ENCODE measurements around the gene ZDHHC8. TPM values are rescaled to one million over a fixed set of nuclear protein-coding genes. Genes with fewer than 3 reads are reported as not detected.

The ZDHHC8 gene
- total and polyA plus RNA-seq, 2 experiments from 2014 or later = 30.3 to 53.4 TPM

GRCh38 chr22:20145206-20145831 is 13.7 kb downstream of the ZDHHC8 start:
- H3K9me3 ChIP-seq (ENCODE audit: low read depth) = no peaks in the 10 kb centered on the region
- no peaks in the 10 kb centered on the region for H3K36me3 ChIP-seq
- DNase-seq (ENCODE audit: low read depth in 1 of 2, low spot score in 1 of 2) = no peak
- H3K27ac ChIP-seq = no peak overlapping the region
- TF ChIP-seq, protein P1, sequence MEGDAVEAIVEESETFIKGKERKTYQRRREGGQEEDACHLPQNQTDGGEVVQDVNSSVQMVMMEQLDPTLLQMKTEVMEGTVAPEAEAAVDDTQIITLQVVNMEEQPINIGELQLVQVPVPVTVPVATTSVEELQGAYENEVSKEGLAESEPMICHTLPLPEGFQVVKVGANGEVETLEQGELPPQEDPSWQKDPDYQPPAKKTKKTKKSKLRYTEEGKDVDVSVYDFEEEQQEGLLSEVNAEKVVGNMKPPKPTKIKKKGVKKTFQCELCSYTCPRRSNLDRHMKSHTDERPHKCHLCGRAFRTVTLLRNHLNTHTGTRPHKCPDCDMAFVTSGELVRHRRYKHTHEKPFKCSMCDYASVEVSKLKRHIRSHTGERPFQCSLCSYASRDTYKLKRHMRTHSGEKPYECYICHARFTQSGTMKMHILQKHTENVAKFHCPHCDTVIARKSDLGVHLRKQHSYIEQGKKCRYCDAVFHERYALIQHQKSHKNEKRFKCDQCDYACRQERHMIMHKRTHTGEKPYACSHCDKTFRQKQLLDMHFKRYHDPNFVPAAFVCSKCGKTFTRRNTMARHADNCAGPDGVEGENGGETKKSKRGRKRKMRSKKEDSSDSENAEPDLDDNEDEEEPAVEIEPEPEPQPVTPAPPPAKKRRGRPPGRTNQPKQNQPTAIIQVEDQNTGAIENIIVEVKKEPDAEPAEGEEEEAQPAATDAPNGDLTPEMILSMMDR (IDR thresholded peaks at IDR 0.05; ENCODE audit: low read depth, low read length) = no peak
- no peaks in the 10 kb centered on the region for H3K4me1 ChIP-seq (ENCODE audit: low read depth)
- H3K4me3 ChIP-seq = no peak overlapping the region
- H3K27me3 ChIP-seq = no peaks in the 10 kb centered on the region

- TF ChIP-seq, protein P1 (IDR thresholded peaks at IDR 0.05; ENCODE audit: low read depth, low read length) = no peak
- DNase-seq (ENCODE audit: low read depth in 1 of 2, low spot score in 1 of 2) = no peak
- no peak overlapping the region for H3K4me3 ChIP-seq
- no peaks in the 10 kb centered on the region for H3K4me1 ChIP-seq (ENCODE audit: low read depth)
- H3K27ac ChIP-seq = no peak overlapping the region
- H3K9me3 ChIP-seq (ENCODE audit: low read depth) = no peaks in the 10 kb centered on the region
- H3K36me3 ChIP-seq = no peaks in the 10 kb centered on the region
- H3K27me3 ChIP-seq = no peaks in the 10 kb centered on the region
Observed at GRCh38 chr22:20145832-20146223, 14.2 kb downstream of the ZDHHC8 start.

- no peak overlapping the region for H3K4me3 ChIP-seq
- H3K27me3 ChIP-seq = no peaks in the 10 kb centered on the region
- H3K36me3 ChIP-seq = no peaks in the 10 kb centered on the region
- no peak for DNase-seq (ENCODE audit: low read depth in 1 of 2, low spot score in 1 of 2)
- no peak overlapping the region for H3K27ac ChIP-seq
- H3K9me3 ChIP-seq (ENCODE audit: low read depth) = no peaks in the 10 kb centered on the region
- no peaks in the 10 kb centered on the region for H3K4me1 ChIP-seq (ENCODE audit: low read depth)
- TF ChIP-seq, protein P1 (IDR thresholded peaks at IDR 0.05; ENCODE audit: low read depth, low read length) = no peak
Observed at GRCh38 chr22:20146777-20147176, 15.2 kb downstream of the ZDHHC8 start.

GRCh38 chr22:20147237-20147988 is 15.8 kb downstream of the ZDHHC8 start:
- TF ChIP-seq, protein P1 (IDR thresholded peaks at IDR 0.05; ENCODE audit: low read depth, low read length) = no peak
- Histone ChIP-seq H3K36me3 (no peaks in the 10 kb centered on the region), H3K4me3 (no peak overlapping the region), H3K4me1 (ENCODE audit: low read depth) (no peaks in the 10 kb centered on the region), H3K27ac (no peak overlapping the region), H3K27me3 (no peaks in the 10 kb centered on the region), H3K9me3 (ENCODE audit: low read depth) (no peaks in the 10 kb centered on the region)
- DNase-seq (ENCODE audit: low read depth in 1 of 2, low spot score in 1 of 2) = no peak

DNA sequence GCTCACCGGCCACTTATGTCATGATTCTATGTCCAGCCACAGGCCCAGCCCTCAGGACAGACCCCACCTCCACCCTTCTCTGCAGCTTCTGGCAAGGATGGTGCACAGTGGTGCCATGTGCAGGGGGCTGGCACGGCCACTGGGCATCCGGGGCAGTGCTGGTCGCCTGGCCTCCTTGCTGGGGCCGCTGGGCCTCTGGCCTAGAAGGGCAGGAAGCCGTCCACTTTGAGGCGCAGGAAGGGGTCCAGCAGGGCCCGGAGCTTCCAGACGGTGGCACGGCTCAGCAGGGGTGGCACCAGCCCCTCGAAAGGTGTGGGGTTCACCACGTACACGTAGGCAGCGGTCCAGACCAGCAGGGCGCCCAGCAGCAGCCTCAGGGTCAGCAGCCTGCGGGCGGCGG is 16.8 kb downstream of the ZDHHC8 start:
- Histone ChIP-seq H3K27ac (no peak overlapping the region), H3K27me3 (no peaks in the 10 kb centered on the region), H3K9me3 (ENCODE audit: low read depth) (no peaks in the 10 kb centered on the region), H3K4me3 (no peak overlapping the region), H3K4me1 (ENCODE audit: low read depth) (no peaks in the 10 kb centered on the region), H3K36me3 (no peaks in the 10 kb centered on the region)
- TF ChIP-seq, protein P1 (IDR thresholded peaks at IDR 0.05; ENCODE audit: low read depth, low read length) = no peak
- DNase-seq (ENCODE audit: low read depth in 1 of 2, low spot score in 1 of 2) = no peak
